Activated CD8-positive, alpha-beta memory T cell treated with anti-CD3 and anti-CD28 coated beads, Interleukin-2, amount 50 U/mL, for 1 hour (primary cell): ENCODE data around the gene CYTH1.

Source experiments
- DNase-seq: peaks from one replicate; pipeline ENCODE4 v3.0.0-alpha.2; 2020; ENCODE audit errors: extremely low read depth

Gene CYTH1

GRCh38 chr17:78804777-78805176, 22.7 kb upstream of the CYTH1 start:
- DNase-seq, result no peak

- no peak for DNase-seq
Measured at GRCh38 chr17:78803186-78803845, 21.2 kb upstream of the CYTH1 start.

- DNase-seq, result no peak
Measured at GRCh38 chr17:78802459-78802858, 20.4 kb upstream of the CYTH1 start.

- no peak for DNase-seq
Measured at GRCh38 chr17:78802008-78802407, 19.9 kb upstream of the CYTH1 start.

- no peak for DNase-seq
Measured at GRCh38 chr17:78800132-78800931, 18.3 kb upstream of the CYTH1 start.

- no peak for DNase-seq
Measured at GRCh38 chr17:78798695-78799559, 16.9 kb upstream of the CYTH1 start.

- no peak for DNase-seq
Measured at GRCh38 chr17:78797691-78798585, 15.9 kb upstream of the CYTH1 start.

GRCh38 chr17:78797213-78797612, 15.1 kb upstream of the CYTH1 start:
- DNase-seq, result no peak

GRCh38 chr17:78796517-78796900, 14.4 kb upstream of the CYTH1 start:
- DNase-seq, result no peak

- no peak for DNase-seq
Measured at GRCh38 chr17:78795861-78796516, 13.9 kb upstream of the CYTH1 start.

- no peak for DNase-seq
Measured at GRCh38 chr17:78794864-78795640, 13.0 kb upstream of the CYTH1 start.

- no peak for DNase-seq
Measured at GRCh38 chr17:78794399-78794798, 12.3 kb upstream of the CYTH1 start.

GRCh38 chr17:78793968-78794367, 11.9 kb upstream of the CYTH1 start:
- DNase-seq, result no peak

- no peak for DNase-seq
Measured at GRCh38 chr17:78793415-78793814, 11.3 kb upstream of the CYTH1 start.

GRCh38 chr17:78791840-78792709, 10.0 kb upstream of the CYTH1 start:
- DNase-seq, result no peak

GRCh38 chr17:78790552-78790951, 8.5 kb upstream of the CYTH1 start:
- DNase-seq, result no peak

- no peak for DNase-seq
Measured at GRCh38 chr17:78789663-78790181, 7.6 kb upstream of the CYTH1 start.

- no peak for DNase-seq
Measured at GRCh38 chr17:78789149-78789662, 7.1 kb upstream of the CYTH1 start.

- DNase-seq, result no peak
Measured at GRCh38 chr17:78788451-78788850, 6.4 kb upstream of the CYTH1 start.
